ENCODE measurements around the gene CTSZ. TPM values are rescaled to one million over a fixed set of nuclear protein-coding genes. Genes with fewer than 3 reads are reported as not detected.
"Not testable (repeated sequence)": the region's sequence is repeated elsewhere in the genome, so short reads cannot be mapped to it uniquely, and the experiment has no call there.

The CTSZ gene
- total RNA-seq, 4 donors from 2014 or later = 165 to 410 (median 217) TPM

DNA sequence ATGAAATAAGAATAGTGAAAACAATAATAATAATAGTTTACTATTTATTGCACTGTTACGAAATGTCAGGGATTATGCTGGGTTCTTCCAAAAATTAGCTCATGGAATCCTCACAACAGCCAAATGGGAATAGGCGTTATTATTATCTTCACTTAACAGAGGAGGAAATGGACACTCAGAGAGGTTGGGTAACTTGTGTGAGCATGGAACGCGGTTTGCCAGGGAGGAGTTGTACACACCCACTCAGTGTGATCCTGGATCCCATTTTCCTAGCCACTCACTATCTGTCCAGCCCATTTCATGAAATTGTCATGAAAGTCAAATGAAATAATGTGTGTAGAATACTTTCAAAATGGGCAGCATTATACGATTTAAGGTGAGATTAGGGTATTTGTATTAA, 21.4 kb downstream of the CTSZ start:
- ATAC-seq (ENCODE audit: low FRiP score) = no peak
- DNase-seq (ENCODE audit: low spot score) = no peak
- TF ChIP-seq, protein P1, sequence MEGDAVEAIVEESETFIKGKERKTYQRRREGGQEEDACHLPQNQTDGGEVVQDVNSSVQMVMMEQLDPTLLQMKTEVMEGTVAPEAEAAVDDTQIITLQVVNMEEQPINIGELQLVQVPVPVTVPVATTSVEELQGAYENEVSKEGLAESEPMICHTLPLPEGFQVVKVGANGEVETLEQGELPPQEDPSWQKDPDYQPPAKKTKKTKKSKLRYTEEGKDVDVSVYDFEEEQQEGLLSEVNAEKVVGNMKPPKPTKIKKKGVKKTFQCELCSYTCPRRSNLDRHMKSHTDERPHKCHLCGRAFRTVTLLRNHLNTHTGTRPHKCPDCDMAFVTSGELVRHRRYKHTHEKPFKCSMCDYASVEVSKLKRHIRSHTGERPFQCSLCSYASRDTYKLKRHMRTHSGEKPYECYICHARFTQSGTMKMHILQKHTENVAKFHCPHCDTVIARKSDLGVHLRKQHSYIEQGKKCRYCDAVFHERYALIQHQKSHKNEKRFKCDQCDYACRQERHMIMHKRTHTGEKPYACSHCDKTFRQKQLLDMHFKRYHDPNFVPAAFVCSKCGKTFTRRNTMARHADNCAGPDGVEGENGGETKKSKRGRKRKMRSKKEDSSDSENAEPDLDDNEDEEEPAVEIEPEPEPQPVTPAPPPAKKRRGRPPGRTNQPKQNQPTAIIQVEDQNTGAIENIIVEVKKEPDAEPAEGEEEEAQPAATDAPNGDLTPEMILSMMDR (IDR thresholded peaks at IDR 0.05) = no peak

DNA sequence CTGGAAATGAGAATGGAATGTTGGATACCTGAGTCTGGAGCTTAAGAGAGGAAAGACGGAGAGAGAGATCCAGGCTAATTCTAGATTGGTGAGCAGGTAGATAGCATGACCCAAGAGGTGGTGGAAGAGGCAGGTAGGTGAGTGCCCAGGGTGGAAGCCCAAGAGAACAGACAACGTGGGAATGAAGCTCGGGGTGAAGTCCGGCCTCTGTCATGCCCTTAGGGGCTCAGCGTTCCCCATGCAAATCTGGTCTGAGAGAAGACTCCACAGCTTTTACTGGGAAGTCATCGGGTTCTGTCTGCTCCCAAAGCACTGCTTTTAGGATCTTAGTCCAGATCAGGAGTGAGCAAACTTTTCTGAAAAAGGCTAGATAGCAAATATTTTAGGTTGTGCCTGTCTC, 22.4 kb downstream of the CTSZ start:
- ATAC-seq (ENCODE audit: low FRiP score) = no peak

DNA sequence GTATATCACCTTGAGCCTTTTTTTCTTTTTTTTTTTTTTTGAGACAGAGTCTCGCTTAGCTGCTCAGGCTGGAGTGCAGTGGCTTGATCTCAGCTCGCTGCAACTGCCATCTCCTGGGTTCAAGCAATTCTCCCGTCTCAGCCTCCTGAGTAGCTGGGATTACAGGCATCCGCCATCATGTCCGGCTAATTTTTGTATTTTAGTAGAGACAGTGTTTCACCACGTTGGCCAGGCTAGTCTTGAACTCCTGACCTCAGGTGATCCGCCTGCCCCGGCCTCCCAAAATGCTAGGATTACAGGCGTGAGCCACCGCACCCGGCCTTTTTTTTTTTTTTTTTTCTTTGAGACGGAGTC, 24.0 kb downstream of the CTSZ start:
- not testable (repeated sequence) for DNase-seq (ENCODE audit: low spot score); ATAC-seq (ENCODE audit: low FRiP score)

More for the DNA sequence above, 22.4 kb downstream of the CTSZ start:
- TF ChIP-seq, protein P1 (IDR thresholded peaks at IDR 0.05) = no peak
- no peak for DNase-seq (ENCODE audit: low spot score)

DNA sequence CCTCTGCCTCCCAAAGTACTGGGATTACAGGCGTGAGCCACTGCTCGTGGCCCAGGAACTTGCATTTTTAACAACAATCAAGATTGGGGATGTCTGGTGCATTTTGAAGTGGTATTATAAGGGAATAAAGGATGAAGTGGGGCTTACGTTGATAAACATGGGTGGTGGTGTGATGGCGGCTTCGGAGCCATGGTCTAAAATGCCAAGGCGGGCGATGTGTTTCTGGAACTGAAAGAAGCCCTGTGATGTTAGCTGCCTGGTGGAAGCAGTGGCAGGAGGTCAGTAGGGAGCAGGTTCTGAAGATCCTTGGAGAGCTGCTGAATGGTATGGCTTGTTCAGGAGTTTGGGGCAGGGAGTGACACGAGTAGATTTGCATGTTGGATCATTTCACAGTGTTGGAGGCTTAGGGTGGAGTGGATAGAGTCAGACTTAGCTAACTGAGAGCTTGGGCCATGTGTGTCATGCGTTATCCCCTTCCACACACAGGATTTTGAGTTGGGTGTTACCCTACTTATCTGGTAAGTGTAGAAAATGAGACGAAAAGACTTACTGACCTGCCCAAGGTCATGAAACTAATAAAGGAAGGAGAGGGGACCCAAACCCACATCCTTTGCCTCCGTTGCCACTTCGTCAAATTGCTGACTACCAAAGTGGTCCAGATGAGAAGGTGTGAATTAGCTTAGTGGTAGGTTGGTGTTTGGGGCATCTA, 24.5 kb downstream of the CTSZ start:
- TF ChIP-seq, protein P1 (IDR thresholded peaks at IDR 0.05) = no peak
- ATAC-seq (ENCODE audit: low FRiP score) (no peak), DNase-seq (ENCODE audit: low spot score) (no peak)

DNA sequence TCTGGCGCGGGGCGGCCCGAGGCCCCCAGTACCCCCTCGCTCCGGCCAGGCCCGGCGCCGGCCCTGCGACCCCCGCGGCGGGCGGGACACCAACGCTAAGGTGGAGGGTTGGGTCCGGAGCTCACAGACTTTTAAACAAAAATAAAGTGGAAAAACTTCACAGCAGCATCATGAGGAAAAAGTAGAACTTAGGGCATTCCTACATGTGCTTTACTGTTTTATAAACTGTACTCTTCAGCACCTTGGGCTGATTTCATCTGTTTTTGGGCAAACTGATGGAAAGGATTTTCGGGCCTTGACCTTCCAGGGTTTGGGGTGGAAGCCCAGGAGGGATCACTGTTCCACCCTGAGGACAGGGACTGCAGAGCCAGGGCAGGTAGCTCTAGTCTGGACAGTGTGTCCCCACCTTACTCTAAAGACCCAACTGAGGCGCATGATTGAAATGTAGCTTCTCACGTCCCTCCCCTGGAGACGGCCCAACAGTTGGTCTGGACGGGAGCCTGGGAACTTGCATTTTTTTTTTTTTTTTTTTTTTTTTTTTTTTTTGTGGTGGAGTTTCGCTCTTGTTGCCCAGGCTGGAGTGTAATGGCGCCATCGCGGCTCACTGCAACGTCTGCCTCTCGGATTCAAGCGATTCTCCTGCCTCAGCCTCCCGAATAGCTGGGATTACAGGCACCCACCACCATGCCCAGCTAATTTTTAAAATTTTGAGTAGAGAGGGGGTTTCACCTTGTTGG, 25.3 kb downstream of the CTSZ start:
- TF ChIP-seq, protein P1 (IDR thresholded peaks at IDR 0.05) = no peak
- ATAC-seq (ENCODE audit: low FRiP score) (no peak), DNase-seq (ENCODE audit: low spot score) (no peak)

DNA sequence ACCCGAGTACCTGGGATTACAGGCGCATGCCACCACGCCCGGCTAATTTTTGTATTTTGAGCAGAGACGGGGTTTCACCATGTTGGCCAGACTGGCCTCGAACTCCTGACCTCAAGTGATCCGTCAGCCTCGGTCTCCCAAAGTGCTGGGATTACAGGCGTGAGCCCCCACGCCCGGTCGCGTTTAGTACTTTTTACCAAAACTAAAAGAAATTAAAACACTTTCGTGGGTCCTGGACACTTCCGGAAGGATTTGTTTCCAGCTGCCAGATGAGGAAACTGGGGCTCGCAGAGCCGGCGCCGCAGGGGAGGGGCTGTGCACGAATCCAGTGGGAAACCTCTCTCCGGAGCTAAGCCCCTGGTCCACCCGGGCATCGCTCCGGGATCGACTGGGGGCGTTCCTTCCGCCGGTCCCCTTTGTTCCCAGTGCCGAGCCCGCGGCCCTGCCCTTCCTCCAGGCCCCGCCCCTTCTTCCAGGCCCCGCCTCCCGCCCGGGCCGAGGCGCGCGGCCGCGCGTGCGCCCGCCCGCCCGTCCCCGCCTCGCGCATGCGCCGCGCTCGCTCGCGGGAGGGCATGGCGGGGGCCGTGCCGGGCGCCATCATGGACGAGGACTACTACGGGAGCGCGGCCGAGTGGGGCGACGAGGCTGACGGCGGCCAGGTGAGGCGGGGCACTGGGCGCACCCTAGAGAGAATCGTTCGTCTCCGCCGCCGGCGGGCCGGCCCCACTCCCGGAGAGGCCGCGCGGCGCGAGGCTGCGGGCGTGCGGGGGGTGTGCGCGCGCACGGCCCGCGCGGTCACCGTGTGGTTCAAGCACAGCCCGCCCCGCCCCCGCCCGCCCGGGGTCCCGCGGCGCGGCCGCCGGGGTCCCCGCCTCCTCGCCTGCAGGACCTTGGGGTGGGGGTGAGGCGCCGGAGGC, 26.1 kb downstream of the CTSZ start, which contains the start of gene NELFCD:
TSS of gene NELFCD (plus strand) at position 546 of the 917 bp plus-strand sequence. CDS start at position 600, 54 bp downstream.
- DNase-seq (ENCODE audit: low spot score) = peak; percentile 53
- peak; percentile 93 for ATAC-seq (ENCODE audit: low FRiP score)
- TF ChIP-seq, protein P1 (IDR thresholded peaks at IDR 0.05) = no peak
